EH (cell line): ENCODE measurements around the gene RBM18.
A peak's percentile ranks its signal among the peaks of the same experiment; 100 is the strongest.

Experiments
- DNase-seq: peaks from one replicate; pipeline ENCODE4 v3.0.0-alpha.2; 2015; ENCODE audit warnings: low read depth

RBM18 gene

GRCh38 chr9:122221183-122221811 lies 43.3 kb downstream of the RBM18 start:
- DNase-seq, result no peak

- no peak for DNase-seq
These were observed 43.9 kb downstream of the RBM18 start for GRCh38 chr9:122220673-122221182.

GRCh38 chr9:122219856-122220672 lies 44.6 kb downstream of the RBM18 start:
- peak; percentile 16 for DNase-seq

GRCh38 chr9:122218935-122219855 lies 45.4 kb downstream of the RBM18 start:
- DNase-seq, result no peak

- DNase-seq, result no peak
These were observed 46.3 kb downstream of the RBM18 start for GRCh38 chr9:122218071-122218934.

- no peak for DNase-seq
These were observed 47.0 kb downstream of the RBM18 start for GRCh38 chr9:122217640-122218039.

GRCh38 chr9:122216798-122217418 lies 47.7 kb downstream of the RBM18 start:
- DNase-seq, result no peak

- DNase-seq, result no peak
These were observed 48.4 kb downstream of the RBM18 start for GRCh38 chr9:122216138-122216797.

GRCh38 chr9:122215663-122216062 lies 49.0 kb downstream of the RBM18 start:
- no peak for DNase-seq

GRCh38 chr9:122214507-122214906 lies 50.1 kb downstream of the RBM18 start:
- DNase-seq, result no peak

GRCh38 chr9:122213589-122214413 lies 50.8 kb downstream of the RBM18 start:
- DNase-seq, result no peak

- DNase-seq, result no peak
These were observed 51.5 kb downstream of the RBM18 start for GRCh38 chr9:122213102-122213588.

- no peak for DNase-seq
These were observed 52.1 kb downstream of the RBM18 start for GRCh38 chr9:122212473-122213004.

- DNase-seq, result no peak
These were observed 55.2 kb downstream of the RBM18 start for GRCh38 chr9:122209451-122209850.

- no peak for DNase-seq
These were observed 57.5 kb downstream of the RBM18 start for GRCh38 chr9:122207096-122207495.

GRCh38 chr9:122206118-122207046 lies 58.3 kb downstream of the RBM18 start:
- peak; percentile 86 for DNase-seq

- DNase-seq, result no peak
These were observed 59.5 kb downstream of the RBM18 start for GRCh38 chr9:122205176-122205575.

GRCh38 chr9:122204491-122204890 lies 60.1 kb downstream of the RBM18 start:
- DNase-seq, result no peak
